SHP77 treated with DMSO at 0.1 percent for 48 hours (cell line): Measurements from ENCODE around the gene GLYATL1.

ENCODE experiments used
- DNase-seq: peaks from one replicate; lab custom pipeline; 2025; lab: John Stamatoyannopoulos, UW

The GLYATL1 gene

GRCh38 chr11:58926695-58927094, 12.6 kb upstream of the GLYATL1 start:
- DNase-seq = no peak

- DNase-seq = peak; percentile 63
These were observed 11.7 kb upstream of the GLYATL1 start for GRCh38 chr11:58927393-58928106.

GRCh38 chr11:58928107-58928499, 11.2 kb upstream of the GLYATL1 start:
- no peak for DNase-seq

- no peak for DNase-seq
These were observed 10.6 kb upstream of the GLYATL1 start for GRCh38 chr11:58928691-58929090.

GRCh38 chr11:58930926-58931325, 8.4 kb upstream of the GLYATL1 start:
- DNase-seq = no peak

- no peak for DNase-seq
These were observed 5.6 kb upstream of the GLYATL1 start for GRCh38 chr11:58933661-58934060.

- no peak for DNase-seq
These were observed 4.3 kb upstream of the GLYATL1 start for GRCh38 chr11:58934945-58935513.

GRCh38 chr11:58938398-58938797, 890 bp upstream of the GLYATL1 start:
- no peak for DNase-seq

GRCh38 chr11:58940028-58940427, 740 bp downstream of the GLYATL1 start:
- DNase-seq = no peak

GRCh38 chr11:58941838-58942237, 2.5 kb downstream of the GLYATL1 start:
- no peak for DNase-seq

GRCh38 chr11:58945663-58946062, 6.4 kb downstream of the GLYATL1 start:
- no peak for DNase-seq

GRCh38 chr11:58949184-58949583, 9.9 kb downstream of the GLYATL1 start:
- no peak for DNase-seq

GRCh38 chr11:58957922-58958321, 18.6 kb downstream of the GLYATL1 start:
- no peak for DNase-seq

- no peak for DNase-seq
These were observed 19.2 kb downstream of the GLYATL1 start for GRCh38 chr11:58958500-58958899.

- no peak for DNase-seq
These were observed 24.3 kb downstream of the GLYATL1 start for GRCh38 chr11:58963551-58964104.

GRCh38 chr11:58965246-58965985, 26.1 kb downstream of the GLYATL1 start:
- DNase-seq = no peak

- no peak for DNase-seq
These were observed 29.0 kb downstream of the GLYATL1 start for GRCh38 chr11:58968251-58968711.

GRCh38 chr11:58977470-58977869, 38.2 kb downstream of the GLYATL1 start:
- DNase-seq = no peak

GRCh38 chr11:58979222-58979621, 39.9 kb downstream of the GLYATL1 start:
- no peak for DNase-seq

- DNase-seq = no peak
These were observed 41.0 kb downstream of the GLYATL1 start for GRCh38 chr11:58980159-58980843.

GRCh38 chr11:58992489-58992888, 53.2 kb downstream of the GLYATL1 start:
- DNase-seq = no peak

- no peak for DNase-seq
These were observed 54.9 kb downstream of the GLYATL1 start for GRCh38 chr11:58994171-58994570.
